HG02852 (cell line): ENCODE measurements around the gene ZP3.
A peak's percentile ranks its signal among the peaks of the same experiment; 100 is the strongest.
"Not testable (repeated sequence)": the region's sequence is repeated elsewhere in the genome, so short reads cannot be mapped to it uniquely, and the experiment has no call there.

Experiments
- ATAC-seq: cut with Tn5 transposase; IDR thresholded peaks from one replicate; pipeline ENCODE4 v1.9.1; 2021; ENCODE audit warnings: mild to moderate bottlenecking, moderate library complexity; ENCODE audit not compliant: unreplicated experiment

ZP3 gene

GRCh38 chr7:76439120-76439888, 14.6 kb downstream of the ZP3 start:
- not testable (repeated sequence) for ATAC-seq

GRCh38 chr7:76440404-76440803, 15.7 kb downstream of the ZP3 start:
- not testable (repeated sequence) for ATAC-seq

DNA sequence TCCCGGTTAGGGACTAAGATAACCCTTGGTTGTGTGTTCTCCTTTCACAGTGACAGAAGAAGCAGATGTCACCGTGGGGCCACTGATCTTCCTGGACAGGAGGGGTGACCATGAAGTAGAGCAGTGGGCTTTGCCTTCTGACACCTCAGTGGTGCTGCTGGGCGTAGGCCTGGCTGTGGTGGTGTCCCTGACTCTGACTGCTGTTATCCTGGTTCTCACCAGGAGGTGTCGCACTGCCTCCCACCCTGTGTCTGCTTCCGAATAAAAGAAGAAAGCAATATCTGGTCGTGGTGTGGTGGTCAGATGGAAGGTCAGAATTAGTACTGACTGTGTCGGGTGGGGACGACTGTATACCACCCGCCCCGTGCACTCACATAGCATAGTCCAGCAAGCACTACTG, 17.0 kb downstream of the ZP3 start:
- ATAC-seq: peak; percentile 35

GRCh38 chr7:76442664-76443446, 18.1 kb downstream of the ZP3 start:
- ATAC-seq: not testable (repeated sequence)

- not testable (repeated sequence) for ATAC-seq
These were observed 19.1 kb downstream of the ZP3 start for GRCh38 chr7:76443846-76444245.

DNA sequence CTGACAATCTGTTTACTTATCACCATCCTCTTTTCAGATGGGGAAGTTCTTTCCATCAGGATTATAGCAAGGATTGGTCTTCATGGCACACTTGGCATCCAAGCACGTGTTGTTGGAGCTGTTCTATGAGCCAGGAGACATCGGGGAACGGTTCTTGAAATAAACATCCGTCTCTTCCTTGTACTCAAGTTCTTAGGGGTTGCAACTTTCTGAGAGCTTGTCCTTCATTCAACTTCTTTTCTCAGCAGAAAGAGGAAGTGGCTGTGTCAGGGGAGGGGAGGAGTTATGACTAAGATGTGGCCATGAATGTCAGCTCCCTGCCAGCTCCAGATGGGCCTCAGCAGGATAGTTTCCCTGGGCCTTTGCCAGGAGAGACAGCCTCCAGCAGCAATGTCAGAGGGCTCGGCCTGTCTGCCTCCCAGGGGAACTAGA, 20.8 kb downstream of the ZP3 start:
- peak; percentile 84 for ATAC-seq

- ATAC-seq: not testable (repeated sequence)
These were observed 32.3 kb downstream of the ZP3 start for GRCh38 chr7:76457017-76457416.

DNA sequence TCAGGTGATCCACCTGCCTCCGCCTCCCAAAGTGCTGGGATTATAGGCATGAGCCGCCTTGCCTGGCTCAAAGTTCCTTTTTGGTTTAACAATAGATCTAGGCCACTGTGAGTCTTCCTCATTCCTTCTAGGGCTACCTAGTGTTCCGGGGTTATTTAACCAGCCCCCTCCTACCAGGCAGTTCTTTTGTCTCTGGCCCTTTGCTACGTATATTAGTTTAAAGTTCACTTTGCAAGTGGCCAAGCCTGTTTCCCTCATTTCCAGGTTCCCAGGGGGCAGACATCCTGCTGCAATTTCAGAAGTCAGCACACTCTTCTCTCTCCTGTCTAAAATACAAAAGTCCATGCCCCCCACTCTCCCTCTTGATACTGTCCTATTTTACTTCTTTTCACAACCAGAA, 33.8 kb downstream of the ZP3 start:
- not testable (repeated sequence) for ATAC-seq

DNA sequence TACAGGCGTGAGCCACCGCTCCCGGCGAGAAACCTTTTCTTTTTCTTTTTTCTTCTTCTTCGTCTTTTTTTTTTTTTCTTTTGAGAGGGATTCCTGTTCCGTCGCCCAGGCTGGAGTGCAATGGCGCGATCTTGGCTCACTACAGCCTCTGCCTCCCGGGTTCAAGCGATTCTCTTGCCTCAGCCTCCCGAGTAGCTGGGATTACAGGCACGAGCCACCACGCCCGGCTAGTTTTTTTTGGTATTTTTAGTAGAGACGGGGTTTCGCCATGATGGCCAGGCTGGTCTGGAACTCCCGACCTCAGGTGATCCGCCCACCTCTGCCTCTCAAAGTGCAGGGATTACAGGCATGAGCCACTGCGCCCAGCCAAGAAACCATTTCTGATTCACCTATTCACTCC, 36.0 kb downstream of the ZP3 start:
- ATAC-seq: not testable (repeated sequence)

DNA sequence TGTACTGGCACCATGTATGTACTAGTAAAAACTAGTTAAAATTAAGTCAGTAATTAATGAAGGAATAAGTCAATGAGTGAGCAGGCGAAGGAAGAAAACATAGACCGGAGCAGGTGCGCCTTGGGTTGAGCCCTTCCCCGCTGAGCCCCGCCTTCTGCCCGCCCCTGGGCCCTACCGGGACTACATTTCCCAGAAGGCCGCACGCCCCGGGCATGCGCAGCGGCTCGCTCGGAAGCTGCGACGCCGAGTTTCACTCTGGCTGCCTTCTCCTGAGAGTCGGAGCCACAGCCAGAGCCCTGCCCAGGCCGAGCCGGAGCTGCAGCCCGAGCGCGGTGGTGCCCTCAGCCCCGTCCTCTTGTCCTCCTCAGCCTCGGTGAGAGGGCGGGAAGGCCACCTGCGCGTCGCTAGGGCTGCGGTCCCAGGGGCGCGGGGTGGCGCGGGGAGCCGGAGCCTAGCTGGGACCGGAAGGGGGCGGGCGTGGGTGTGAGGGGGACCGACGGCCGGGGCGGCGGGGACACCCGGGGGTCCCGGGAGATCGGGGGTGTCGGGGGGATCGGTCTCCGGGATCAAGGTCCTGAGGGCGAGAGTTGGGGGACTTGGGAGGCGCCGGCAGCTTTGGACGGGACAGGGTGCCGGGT, 36.8 kb downstream of the ZP3 start, which contains the start of gene DTX2:
Gene DTX2 (plus strand): TSS at position 246 of the 638 bp plus-strand sequence. CDS start 18,801 bp downstream, outside the sequence.
- ATAC-seq: peak; percentile 98

GRCh38 chr7:76462271-76462882, 37.6 kb downstream of the ZP3 start:
- not testable (repeated sequence) for ATAC-seq

GRCh38 chr7:76464959-76465358, 40.2 kb downstream of the ZP3 start:
- not testable (repeated sequence) for ATAC-seq

GRCh38 chr7:76465950-76466349, 41.2 kb downstream of the ZP3 start:
- not testable (repeated sequence) for ATAC-seq

DNA sequence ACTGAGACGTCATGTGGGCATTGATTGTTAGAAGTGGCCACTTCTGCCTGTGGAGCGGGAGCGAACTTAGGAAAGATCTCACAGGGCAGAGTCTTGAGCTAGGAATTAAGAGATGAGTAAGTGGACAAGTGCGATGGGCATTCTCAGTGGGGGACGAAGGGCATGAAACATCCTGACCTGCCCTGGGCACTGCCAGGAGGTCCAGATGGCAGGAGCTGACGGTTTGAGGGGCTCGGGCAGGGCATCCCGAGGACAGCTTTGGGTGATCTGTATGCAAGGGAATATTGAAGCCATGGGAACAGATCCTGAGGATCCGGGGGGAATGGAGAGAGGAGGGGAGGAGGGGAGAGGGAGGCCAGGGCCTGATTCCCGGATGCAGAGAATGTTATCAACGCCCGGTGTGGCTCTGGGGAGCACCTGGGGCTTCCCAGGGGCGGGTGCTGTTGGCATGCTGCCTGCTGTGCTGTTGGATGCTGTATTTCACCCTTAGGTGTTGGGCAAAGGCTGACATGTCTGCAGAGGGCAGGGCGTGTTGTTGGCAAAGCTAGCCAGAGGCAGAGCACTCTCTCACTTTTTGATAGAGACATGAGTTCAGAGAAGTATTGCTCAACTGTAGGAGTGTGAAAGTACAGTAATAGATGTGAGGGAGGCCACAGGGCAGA, 43.1 kb downstream of the ZP3 start:
- ATAC-seq: not testable (repeated sequence)

DNA sequence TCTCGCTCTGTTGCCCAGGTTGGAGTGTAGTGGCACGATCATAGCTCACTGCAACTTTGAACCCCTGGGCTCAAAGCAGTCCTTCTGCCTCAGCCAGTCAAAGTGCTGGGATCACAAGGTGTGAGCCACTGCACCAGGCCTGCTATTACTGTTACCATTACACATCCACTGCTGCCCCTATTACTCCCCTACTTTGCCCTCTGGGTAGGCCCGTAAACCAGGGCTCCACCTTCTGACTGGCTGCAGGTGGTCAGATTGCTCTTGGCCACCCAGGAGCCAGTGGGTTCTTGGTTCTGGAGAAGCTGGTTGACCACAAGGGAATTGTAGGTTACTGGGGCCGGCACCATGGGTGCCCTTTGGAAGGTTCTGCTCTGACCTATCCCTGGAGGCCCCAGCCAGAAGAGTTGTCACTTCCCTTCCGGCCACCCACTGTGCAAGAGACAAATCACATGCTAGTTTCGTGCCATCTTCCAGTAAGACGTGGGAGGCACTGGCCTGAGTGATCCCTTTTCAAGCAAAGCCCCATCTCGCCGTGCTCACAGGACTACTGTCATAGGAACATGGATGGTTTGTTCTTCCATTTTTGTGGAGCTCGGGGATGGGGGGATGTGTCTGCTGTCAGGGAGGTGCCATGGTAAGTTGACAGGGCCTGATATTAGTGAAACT, 46.9 kb downstream of the ZP3 start:
- ATAC-seq: not testable (repeated sequence)

- ATAC-seq: not testable (repeated sequence)
These were observed 48.3 kb downstream of the ZP3 start for GRCh38 chr7:76473097-76473496.

DNA sequence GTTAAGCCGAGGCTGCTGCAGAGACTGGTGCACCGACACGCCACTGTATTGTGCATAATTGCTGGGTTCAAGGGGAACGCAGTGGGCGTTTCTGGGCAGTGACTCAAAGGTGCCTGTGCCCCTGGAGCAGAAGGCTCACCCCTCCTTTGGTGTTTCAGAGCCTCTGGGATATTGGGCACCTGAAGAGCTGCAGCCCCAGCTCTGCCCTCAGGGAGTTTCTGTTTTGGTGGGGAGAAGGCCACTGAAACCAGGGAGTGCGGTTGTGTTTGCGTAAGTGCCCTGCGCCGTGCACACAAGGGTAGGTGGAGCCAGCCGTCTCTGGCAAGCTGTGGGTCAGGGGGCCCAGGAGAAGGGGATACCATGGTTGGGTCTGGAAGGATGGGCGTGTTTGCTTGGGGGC, 51.5 kb downstream of the ZP3 start:
- not testable (repeated sequence) for ATAC-seq

GRCh38 chr7:76476742-76477474, 52.2 kb downstream of the ZP3 start:
- not testable (repeated sequence) for ATAC-seq

DNA sequence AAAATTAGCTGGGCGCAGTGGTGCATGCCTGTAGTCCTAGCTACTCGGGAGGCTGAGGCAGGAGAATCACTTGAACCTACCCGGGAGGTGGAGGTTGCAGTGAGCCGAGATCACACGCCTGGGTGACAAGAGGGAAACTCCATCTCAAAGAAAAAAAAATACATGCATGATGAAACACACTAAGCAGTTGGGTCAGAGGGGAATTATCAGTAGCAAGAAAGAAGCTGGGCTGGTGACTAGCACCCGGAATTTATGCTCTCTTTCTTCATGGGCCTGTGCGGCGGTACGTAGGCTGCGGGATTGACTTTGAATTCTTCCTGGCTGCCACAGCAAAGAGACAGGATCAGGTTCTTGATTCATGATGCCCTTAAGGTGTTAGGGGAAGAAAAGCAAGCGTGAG, 54.9 kb downstream of the ZP3 start:
- ATAC-seq: not testable (repeated sequence)
